ENCODE data around the gene SRSF4. TPM values are rescaled to one million over a fixed set of nuclear protein-coding genes. Genes with fewer than 3 reads are reported as not detected.

Gene SRSF4
- total and polyA plus RNA-seq, 2 donors (not counting 1 experiment from before 2014, with no cell fraction given) = 48.4 to 93.5 TPM

DNA sequence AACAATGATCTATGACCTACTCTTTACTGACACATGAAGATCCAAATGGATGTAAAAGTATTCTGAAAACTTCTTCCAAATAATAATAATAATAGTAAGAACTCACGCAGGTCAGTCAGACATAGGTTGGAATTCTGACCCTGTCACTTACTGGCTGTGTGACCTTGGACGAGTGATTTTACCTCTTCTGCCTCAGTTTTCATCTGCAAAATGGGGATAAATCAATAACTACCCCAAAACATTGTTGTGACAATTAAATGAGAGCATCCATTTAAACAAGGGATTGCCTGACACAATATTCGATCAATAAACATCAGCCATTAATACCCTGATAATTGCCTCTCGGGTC is 48.5 kb upstream of the SRSF4 start:
- WGBS (ENCODE audit: insufficient coverage) = 5% methylated on average over 3 of the region's 4 CpGs

DNA sequence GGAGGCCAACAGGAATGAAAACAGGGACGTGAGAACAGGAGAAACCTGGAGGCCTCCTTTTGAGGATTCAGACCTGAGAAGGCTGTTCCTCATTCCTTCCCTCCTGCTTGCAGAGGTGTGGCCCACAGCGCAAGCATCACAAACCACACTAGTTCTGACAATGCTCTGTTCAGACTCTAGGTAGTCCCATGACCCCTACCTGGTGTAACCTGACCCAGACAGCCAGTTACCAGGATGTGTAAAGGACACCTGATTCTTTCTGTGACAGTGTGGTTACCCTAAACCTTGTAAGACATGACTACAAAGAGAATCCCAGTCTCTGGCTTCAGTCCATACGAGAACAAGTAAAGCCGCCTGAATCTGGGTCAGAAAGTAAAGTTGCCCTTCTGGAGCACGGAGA is 45.8 kb upstream of the SRSF4 start:
- no peak overlapping the region for H3K4me2 ChIP-seq (replicated peaks; ENCODE audit: low read depth, low read length, poor library complexity, severe bottlenecking)
- H4K20me1 ChIP-seq (ENCODE audit: control insufficient read depth, insufficient read depth, low read length, poor library complexity, severe bottlenecking) = no peaks in the 10 kb centered on the region
- peaks cover 3 to 18% of the 10 kb centered on the region in 2 experiments for H3K36me3 ChIP-seq (replicated peaks in 1 of 2; ENCODE audit: control extremely low read depth in 1 of 2, control insufficient read depth in 1 of 2, extremely low read depth in 1 of 2, insufficient read depth in 2 of 2, low read length in 1 of 2)

More for the DNA sequence above, 48.5 kb upstream of the SRSF4 start:
- H3K4me2 ChIP-seq (replicated peaks; ENCODE audit: low read depth, low read length, poor library complexity, severe bottlenecking) = peak overlapping the region; percentile 93
- H3K9me3 ChIP-seq (ENCODE audit: control extremely low read depth in 1 of 3, control insufficient read depth in 2 of 3, insufficient read depth in 1 of 3, low read length in 2 of 3) = no peaks in the 10 kb centered on the region
- no peaks in the 10 kb centered on the region for H4K20me1 ChIP-seq (ENCODE audit: control insufficient read depth, insufficient read depth, low read length, poor library complexity, severe bottlenecking)
- H3K9me3 Mint-ChIP-seq (ENCODE audit: insufficient read depth) = no peaks in the 10 kb centered on the region
- peaks cover 11 to 16% of the 10 kb centered on the region in 2 donors for H3K4me1 ChIP-seq (ENCODE audit: control insufficient read depth in 2 of 2, insufficient read depth in 2 of 2, low read length in 2 of 2)
- ATAC-seq (ENCODE audit: low read depth) (no peak), DNase-seq (no peak)
- H3K4me3 ChIP-seq (ENCODE audit: control extremely low read depth in 1 of 5, extremely low read depth in 1 of 5, insufficient read depth in 1 of 5, low read depth in 2 of 5, low read length in 4 of 5) = peak overlapping the region; percentile 69 to 95 (median 84)
- CTCF ChIA-PET = interaction anchor here (1.1 to 1.3 kb wide), 3 partner anchors 12 to 1150 kb away, joined by 3 to 5 read pairs (median 4); partner anchors contain the start of gene SRSF4
- peak overlapping the region; percentile 82 for H3K27ac Mint-ChIP-seq
- POLR2A ChIA-PET = interaction anchor here (1.5 kb wide), 1 partner anchor 48 kb away, joined by 3 read pairs; the partner anchor contains the start of gene SRSF4
- intact Hi-C loops (cut with micrococcal nuclease) = loop anchor here (1.0 to 10.0 kb wide), 2 partner anchors 48 to 1705 kb away; no protein-coding TSS in a partner anchor
- peaks cover 12% of the 10 kb centered on the region for H3K79me2 ChIP-seq (ENCODE audit: control insufficient read depth, insufficient read depth, low read length)
- H2AFZ ChIP-seq (ENCODE audit: insufficient read depth, low read depth, low read length, poor library complexity, severe bottlenecking) = peak overlapping the region; percentile 97
- peaks cover 0 to 4% (median under 1%) of the 10 kb centered on the region in 4 experiments for H3K27me3 ChIP-seq (replicated peaks in 1 of 4; ENCODE audit: control extremely low read depth in 1 of 4, control insufficient read depth in 3 of 4, insufficient read depth in 4 of 4, low read length in 3 of 4)
- peak overlapping the region; percentile 96 for H3K9ac ChIP-seq (ENCODE audit: low read length)
- H3K27ac ChIP-seq (ENCODE audit: low read length in 2 of 2) = peak overlapping the region in 1 of 2 donors; percentile 74
- no peaks in the 10 kb centered on the region for H3K36me3 ChIP-seq (replicated peaks in 1 of 2; ENCODE audit: control extremely low read depth in 1 of 2, control insufficient read depth in 1 of 2, extremely low read depth in 1 of 2, insufficient read depth in 2 of 2, low read length in 1 of 2)
- TF ChIP-seq EZH2 (IDR thresholded peaks at IDR 0.05; ENCODE audit: borderline replicate concordance, insufficient read depth, low read depth, low read length, poor library complexity, severe bottlenecking) = no peak
- TF ChIP-seq, protein P1, sequence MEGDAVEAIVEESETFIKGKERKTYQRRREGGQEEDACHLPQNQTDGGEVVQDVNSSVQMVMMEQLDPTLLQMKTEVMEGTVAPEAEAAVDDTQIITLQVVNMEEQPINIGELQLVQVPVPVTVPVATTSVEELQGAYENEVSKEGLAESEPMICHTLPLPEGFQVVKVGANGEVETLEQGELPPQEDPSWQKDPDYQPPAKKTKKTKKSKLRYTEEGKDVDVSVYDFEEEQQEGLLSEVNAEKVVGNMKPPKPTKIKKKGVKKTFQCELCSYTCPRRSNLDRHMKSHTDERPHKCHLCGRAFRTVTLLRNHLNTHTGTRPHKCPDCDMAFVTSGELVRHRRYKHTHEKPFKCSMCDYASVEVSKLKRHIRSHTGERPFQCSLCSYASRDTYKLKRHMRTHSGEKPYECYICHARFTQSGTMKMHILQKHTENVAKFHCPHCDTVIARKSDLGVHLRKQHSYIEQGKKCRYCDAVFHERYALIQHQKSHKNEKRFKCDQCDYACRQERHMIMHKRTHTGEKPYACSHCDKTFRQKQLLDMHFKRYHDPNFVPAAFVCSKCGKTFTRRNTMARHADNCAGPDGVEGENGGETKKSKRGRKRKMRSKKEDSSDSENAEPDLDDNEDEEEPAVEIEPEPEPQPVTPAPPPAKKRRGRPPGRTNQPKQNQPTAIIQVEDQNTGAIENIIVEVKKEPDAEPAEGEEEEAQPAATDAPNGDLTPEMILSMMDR (IDR thresholded peaks at IDR 0.05) = no peak
- H3K27me3 Mint-ChIP-seq = peaks cover 13% of the 10 kb centered on the region
- peaks cover 14% of the 10 kb centered on the region for H3K4me1 Mint-ChIP-seq
- H3K4me3 Mint-ChIP-seq = peak overlapping the region; percentile 91

More for the DNA sequence above, 45.8 kb upstream of the SRSF4 start:
- no peak overlapping the region for H3K9ac ChIP-seq (ENCODE audit: low read length)
- TF ChIP-seq, protein P1 (IDR thresholded peaks at IDR 0.05) = no peak
- TF ChIP-seq EZH2 (IDR thresholded peaks at IDR 0.05; ENCODE audit: borderline replicate concordance, insufficient read depth, low read depth, low read length, poor library complexity, severe bottlenecking) = no peak
- WGBS (ENCODE audit: insufficient coverage) = 95% methylated on average over 5 of the region's 5 CpGs
- peaks cover 11 to 16% of the 10 kb centered on the region in 2 donors for H3K4me1 ChIP-seq (ENCODE audit: control insufficient read depth in 2 of 2, insufficient read depth in 2 of 2, low read length in 2 of 2)
- Mint-ChIP-seq H3K27me3 (no peaks in the 10 kb centered on the region), H3K4me3 (no peak overlapping the region), H3K27ac (no peak overlapping the region), H3K9me3 (ENCODE audit: insufficient read depth) (no peaks in the 10 kb centered on the region), H3K4me1 (peaks cover 14% of the 10 kb centered on the region)
- ATAC-seq (ENCODE audit: low read depth) (no peak), DNase-seq (no peak)
- H2AFZ ChIP-seq (ENCODE audit: insufficient read depth, low read depth, low read length, poor library complexity, severe bottlenecking) = no peak overlapping the region
- no peak overlapping the region for H3K4me3 ChIP-seq (ENCODE audit: control extremely low read depth in 1 of 5, extremely low read depth in 1 of 5, insufficient read depth in 1 of 5, low read depth in 2 of 5, low read length in 4 of 5)
- H3K9me3 ChIP-seq (ENCODE audit: control extremely low read depth in 1 of 3, control insufficient read depth in 2 of 3, insufficient read depth in 1 of 3, low read length in 2 of 3) = no peaks in the 10 kb centered on the region
- H3K27ac ChIP-seq (ENCODE audit: low read length in 2 of 2) = no peak overlapping the region
- POLR2A ChIA-PET = no interaction called here
- intact Hi-C loops (cut with micrococcal nuclease) = no loop called here
- CTCF ChIA-PET = no interaction called here
- peaks cover 12% of the 10 kb centered on the region for H3K79me2 ChIP-seq (ENCODE audit: control insufficient read depth, insufficient read depth, low read length)
- no peaks in the 10 kb centered on the region for H3K27me3 ChIP-seq (replicated peaks in 1 of 4; ENCODE audit: control extremely low read depth in 1 of 4, control insufficient read depth in 3 of 4, insufficient read depth in 4 of 4, low read length in 3 of 4)
